Parathyroid adenoma (tissue), 2 donors: ENCODE results near the gene AURKAIP1.

Experiments
- H2AFZ ChIP-seq: fragments of 300-600 bp; sonication (generic); one replicate; pipeline ENCODE4 v1.7.0; 2017; ENCODE audit warnings: antibody characterized with exemption, mild to moderate bottlenecking
- H3K27ac ChIP-seq: fragments of 300-600 bp; sonication (generic); one replicate; pipeline ENCODE4 v1.7.0; 2017
- H3K27me3 ChIP-seq: fragments of 300-600 bp; sonication (generic); one replicate; pipeline ENCODE4 v1.7.0; 2017; ENCODE audit warnings: low read length; ENCODE audit not compliant: control insufficient read depth, insufficient read depth
- H3K36me3 ChIP-seq: fragments of 300-600 bp; sonication (generic); one replicate; pipeline ENCODE4 v1.7.0; 2017; ENCODE audit warnings: low read length; ENCODE audit not compliant: control insufficient read depth, insufficient read depth
- H3K4me1 ChIP-seq: fragments of 300-600 bp; sonication (generic); one replicate; pipeline ENCODE4 v1.7.0; 2017; ENCODE audit warnings: control low read depth
- H3K4me2 ChIP-seq: fragments of 300-600 bp; sonication (generic); one replicate; pipeline ENCODE4 v1.7.0; 2017; ENCODE audit warnings: low read length
- H3K4me3 ChIP-seq: fragments of 300-600 bp; sonication (generic); one replicate; pipeline ENCODE4 v1.7.0; 2017; ENCODE audit warnings: low read depth, low read length
- H3K79me2 ChIP-seq: fragments of 300-600 bp; sonication (generic); one replicate; pipeline ENCODE4 v1.7.0; 2017; ENCODE audit warnings: control low read depth
- H3K9ac ChIP-seq: fragments of 300-600 bp; sonication (generic); one replicate; pipeline ENCODE4 v1.7.0; 2017; ENCODE audit warnings: mild to moderate bottlenecking
- H3K9me3 ChIP-seq: fragments of 300-600 bp; sonication (generic); one replicate; pipeline ENCODE4 v1.7.0; 2017; ENCODE audit warnings: low read length; ENCODE audit not compliant: control insufficient read depth
- CTCF ChIP-seq: fragments of 300-600 bp; sonication (generic); IDR thresholded peaks from one replicate; pipeline ENCODE4 v1.7.0; 2017; ENCODE audit warnings: antibody characterized with exemption, mild to moderate bottlenecking
- donor health status: primary hyperparathyroidism.

Gene AURKAIP1

GRCh38 chr1:1356796-1357401 is 18.1 kb downstream of the AURKAIP1 start:
- Histone ChIP-seq H3K4me3 (no peak overlapping the region), H3K36me3 (no peaks in the 10 kb centered on the region), H3K79me2 (no peaks in the 10 kb centered on the region), H2AFZ (no peak overlapping the region), H3K27ac (no peak overlapping the region), H3K9ac (no peak overlapping the region), H3K27me3 (no peaks in the 10 kb centered on the region), H3K9me3 (no peaks in the 10 kb centered on the region), H3K4me2 (no peak overlapping the region), H3K4me1 (no peaks in the 10 kb centered on the region)
- TF ChIP-seq CTCF, result no peak

GRCh38 chr1:1356166-1356795 is 18.7 kb downstream of the AURKAIP1 start:
- no peak for TF ChIP-seq CTCF
- no peaks in the 10 kb centered on the region for H3K36me3 ChIP-seq
- no peak overlapping the region for H3K4me3 ChIP-seq
- no peaks in the 10 kb centered on the region for H3K4me1 ChIP-seq
- H3K9me3 ChIP-seq, result no peaks in the 10 kb centered on the region
- no peak overlapping the region for H3K27ac ChIP-seq
- no peak overlapping the region for H2AFZ ChIP-seq
- no peak overlapping the region for H3K9ac ChIP-seq
- H3K4me2 ChIP-seq, result no peak overlapping the region
- H3K27me3 ChIP-seq, result no peaks in the 10 kb centered on the region
- no peaks in the 10 kb centered on the region for H3K79me2 ChIP-seq

GRCh38 chr1:1355416-1355815 is 19.6 kb downstream of the AURKAIP1 start:
- H3K9ac ChIP-seq, result no peak overlapping the region
- H3K4me1 ChIP-seq, result no peaks in the 10 kb centered on the region
- no peak for TF ChIP-seq CTCF
- H3K4me3 ChIP-seq, result no peak overlapping the region
- H3K9me3 ChIP-seq, result no peaks in the 10 kb centered on the region
- H3K27ac ChIP-seq, result no peak overlapping the region
- H3K36me3 ChIP-seq, result no peaks in the 10 kb centered on the region
- H2AFZ ChIP-seq, result no peak overlapping the region
- peak overlapping the region; percentile 44 for H3K4me2 ChIP-seq
- no peaks in the 10 kb centered on the region for H3K79me2 ChIP-seq
- H3K27me3 ChIP-seq, result no peaks in the 10 kb centered on the region

GRCh38 chr1:1354271-1355247 is 20.4 kb downstream of the AURKAIP1 start:
- no peak overlapping the region for H3K4me2 ChIP-seq
- no peaks in the 10 kb centered on the region for H3K79me2 ChIP-seq
- no peak overlapping the region for H2AFZ ChIP-seq
- no peaks in the 10 kb centered on the region for H3K27me3 ChIP-seq
- H3K4me1 ChIP-seq, result no peaks in the 10 kb centered on the region
- no peak overlapping the region for H3K27ac ChIP-seq
- no peak for TF ChIP-seq CTCF
- H3K4me3 ChIP-seq, result no peak overlapping the region
- H3K9ac ChIP-seq, result no peak overlapping the region
- no peaks in the 10 kb centered on the region for H3K9me3 ChIP-seq
- H3K36me3 ChIP-seq, result no peaks in the 10 kb centered on the region
